ENCODE results near the gene RARRES1. TPM values are rescaled to one million over a fixed set of nuclear protein-coding genes. Genes with fewer than 3 reads are reported as not detected.

Gene RARRES1
- total RNA-seq, 1 experiment from 2014 or later = 0.81 TPM

DNA sequence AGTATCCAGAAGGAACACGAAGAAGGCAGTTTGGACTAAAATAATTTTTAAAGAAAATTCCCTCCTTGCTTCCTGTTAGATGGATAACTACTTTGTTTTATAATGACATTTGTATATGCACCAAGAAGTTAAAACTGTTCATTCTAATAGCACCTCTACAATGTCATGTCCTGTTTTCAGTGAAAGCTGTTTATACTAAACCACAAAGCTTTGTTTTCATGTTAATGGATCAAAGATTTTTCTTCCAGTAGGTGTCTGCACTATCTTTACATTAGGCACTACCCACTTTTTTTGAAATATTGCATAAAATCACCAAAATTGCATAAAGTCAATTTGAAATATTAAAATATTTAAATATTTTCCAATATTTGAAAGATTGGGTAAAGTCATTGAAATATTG, 10.1 kb downstream of the RARRES1 start:
- TF ChIP-seq, protein P1, sequence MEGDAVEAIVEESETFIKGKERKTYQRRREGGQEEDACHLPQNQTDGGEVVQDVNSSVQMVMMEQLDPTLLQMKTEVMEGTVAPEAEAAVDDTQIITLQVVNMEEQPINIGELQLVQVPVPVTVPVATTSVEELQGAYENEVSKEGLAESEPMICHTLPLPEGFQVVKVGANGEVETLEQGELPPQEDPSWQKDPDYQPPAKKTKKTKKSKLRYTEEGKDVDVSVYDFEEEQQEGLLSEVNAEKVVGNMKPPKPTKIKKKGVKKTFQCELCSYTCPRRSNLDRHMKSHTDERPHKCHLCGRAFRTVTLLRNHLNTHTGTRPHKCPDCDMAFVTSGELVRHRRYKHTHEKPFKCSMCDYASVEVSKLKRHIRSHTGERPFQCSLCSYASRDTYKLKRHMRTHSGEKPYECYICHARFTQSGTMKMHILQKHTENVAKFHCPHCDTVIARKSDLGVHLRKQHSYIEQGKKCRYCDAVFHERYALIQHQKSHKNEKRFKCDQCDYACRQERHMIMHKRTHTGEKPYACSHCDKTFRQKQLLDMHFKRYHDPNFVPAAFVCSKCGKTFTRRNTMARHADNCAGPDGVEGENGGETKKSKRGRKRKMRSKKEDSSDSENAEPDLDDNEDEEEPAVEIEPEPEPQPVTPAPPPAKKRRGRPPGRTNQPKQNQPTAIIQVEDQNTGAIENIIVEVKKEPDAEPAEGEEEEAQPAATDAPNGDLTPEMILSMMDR (conservative IDR thresholded peaks at IDR 0.05) = no peak
- no peak overlapping the region for H3K18ac ChIP-seq (ENCODE audit: insufficient read length, low read depth, low read length)
- no peak overlapping the region for H4K8ac ChIP-seq (replicated peaks; ENCODE audit: insufficient read length, low read depth, low read length)
- no peak overlapping the region for H3K4me2 ChIP-seq (ENCODE audit: insufficient read depth, insufficient read length, low read length)
- no peaks in the 10 kb centered on the region for H4K20me1 ChIP-seq (ENCODE audit: control insufficient read depth, insufficient read depth, insufficient read length)
- Mint-ChIP-seq H3K36me3 (ENCODE audit: insufficient read depth in 1 of 3, low read depth in 3 of 3) (peaks cover 2 to 10% (median 9%) of the 10 kb centered on the region in 3 experiments), H3K4me3 (no peak overlapping the region), H3K4me1 (peaks cover 0 to 16% of the 10 kb centered on the region in 2 experiments; a peak in 3 of 4 replicates), H3K27me3 (ENCODE audit: low read depth) (no peaks in the 10 kb centered on the region; the same call in 1 of the 2 replicates), H3K9me3 (no peaks in the 10 kb centered on the region), H3K27ac (no peak overlapping the region)
- H3K27ac ChIP-seq (ENCODE audit: insufficient read length, low read depth, low read length) = no peak overlapping the region
- H2BK5ac ChIP-seq (ENCODE audit: insufficient read length, low read length) = no peak overlapping the region
- no peak overlapping the region for H3K4ac ChIP-seq (ENCODE audit: low read depth, low read length)
- no peak overlapping the region for H2AK5ac ChIP-seq (ENCODE audit: insufficient read length, low read length)
- H3K79me2 ChIP-seq (ENCODE audit: insufficient read depth, low read length) = no peaks in the 10 kb centered on the region
- no peak overlapping the region for H2BK120ac ChIP-seq (ENCODE audit: low read depth, low read length, poor library complexity, severe bottlenecking)
- no peak overlapping the region for H3K23ac ChIP-seq (ENCODE audit: insufficient read length, low read depth, low read length)
- no peak overlapping the region for H2AFZ ChIP-seq (ENCODE audit: low read length)
- no peaks in the 10 kb centered on the region for H3K27me3 ChIP-seq (ENCODE audit: insufficient read depth, low read length)
- DNase-seq = no peak
- no peak overlapping the region for H4K91ac ChIP-seq (ENCODE audit: insufficient read length, low read depth, low read length)
- no peak overlapping the region for H4K5ac ChIP-seq (ENCODE audit: insufficient read length, low read depth, low read length)
- no peak overlapping the region for H3K56ac ChIP-seq (ENCODE audit: insufficient read length, low read depth, low read length)
- no peak overlapping the region for H2BK20ac ChIP-seq (ENCODE audit: low read depth, low read length, poor library complexity, severe bottlenecking)
- no CpG with 5 or more reads among the region's 1 CpG for WGBS (ENCODE audit: extremely low coverage, insufficient read length, low lambda C conversion rate)
- H3K79me1 ChIP-seq (ENCODE audit: insufficient read depth, low read depth, low read length, poor library complexity, severe bottlenecking) = no peaks in the 10 kb centered on the region
- no peak overlapping the region for H3K14ac ChIP-seq (ENCODE audit: insufficient read depth, low read length)
- H3K9me3 ChIP-seq (ENCODE audit: control insufficient read depth, low read depth, low read length) = no peaks in the 10 kb centered on the region
- no peak overlapping the region for H2BK15ac ChIP-seq (ENCODE audit: low read depth, low read length)
- H3K4me1 ChIP-seq (ENCODE audit: insufficient read depth, low read length) = no peaks in the 10 kb centered on the region
- H3T11ph ChIP-seq (ENCODE audit: low read length) = no peak overlapping the region
- H3K9ac ChIP-seq (ENCODE audit: extremely low read depth, insufficient read length, low read length) = no peak overlapping the region
- H3K23me2 ChIP-seq (ENCODE audit: insufficient read length, low read depth, low read length, poor library complexity, severe bottlenecking) = no peaks in the 10 kb centered on the region
- no peak overlapping the region for H2BK12ac ChIP-seq (ENCODE audit: insufficient read length, low read depth, low read length)

Data from H9 (cell line).